H1 (cell line): ENCODE measurements around the gene ACO1. TPM values are rescaled to one million over a fixed set of nuclear protein-coding genes. Genes with fewer than 3 reads are reported as not detected.

Experiments
- BCL11A ChIP-seq, 2 experiments: IDR thresholded peaks; one replicate each; pipeline ENCODE4 v1.6.1; 2011; ENCODE audit warnings: low read depth in 2 of 2, low read length in 2 of 2, mild to moderate bottlenecking in 2 of 2
- CEBPB ChIP-seq: IDR thresholded peaks from 2 replicates; pipeline ENCODE4 v1.6.1; 2012; ENCODE audit warnings: low read depth, low read length
- CHD7 ChIP-seq: fragments of 300-600 bp; sonication (generic); IDR thresholded peaks from 2 replicates; pipeline ENCODE4 v1.7.1; 2012; ENCODE audit warnings: low read length, moderate library complexity, mild to moderate bottlenecking, inconsistent platforms; ENCODE audit not compliant: insufficient replicate concordance
- CTCF ChIP-seq, 3 experiments: IDR thresholded peaks; 1 replicate in 2 of 3; 2 replicates in 1 of 3; pipeline versions ENCODE4 v1.5.1 to v1.6.1; 2011; ENCODE audit warnings: low read length in 3 of 3, mild to moderate bottlenecking in 3 of 3, inconsistent platforms in 2 of 3, low read depth in 1 of 3, moderate library complexity in 1 of 3; ENCODE audit not compliant: insufficient read depth in 1 of 3; ENCODE audit errors: control extremely low read depth in 1 of 3
- GTF2F1 ChIP-seq: IDR thresholded peaks from 2 replicates; pipeline ENCODE4 v1.6.1; 2012; ENCODE audit warnings: low read depth, low read length, improper control_type of control experiment, borderline replicate concordance
- JUND ChIP-seq: IDR thresholded peaks from 2 replicates; pipeline ENCODE4 v1.6.1; 2011; ENCODE audit warnings: mild to moderate bottlenecking, improper control_type of control experiment, low read length
- MAX ChIP-seq: IDR thresholded peaks from 2 replicates; pipeline ENCODE4 v1.6.1; 2012; ENCODE audit warnings: inconsistent platforms
- RBBP5 ChIP-seq: IDR thresholded peaks from 2 replicates; pipeline ENCODE4 v1.7.1; 2012; ENCODE audit warnings: low read depth, mild to moderate bottlenecking, inconsistent platforms, low read length, moderate library complexity, borderline replicate concordance
- SP1 ChIP-seq: IDR thresholded peaks from 2 replicates; pipeline ENCODE4 v1.6.1; 2011; ENCODE audit warnings: low read depth, low read length
- polyA plus RNA-seq, 7 experiments: library from polyadenylated mRNA; depleted of rRNA in 3 of 7; stranded (reverse) in 5 of 7; unstranded in 2 of 7; fragments of >200 nt in 5 of 7; fragments of 200-250 nt in 2 of 7; gene quantifications; 1 replicate in 5 of 7; 2 replicates in 1 of 7; 4 replicates in 1 of 7; pipeline versions ENCODE4 v1.2.1 to v1.2.3, GENCODE V29; 2011 to 2013; ENCODE audit warnings: missing spikeins in 2 of 7, mixed read lengths in 2 of 7
- total RNA-seq: library from RNA; stranded (reverse); fragmentation: NEBNext Ultra II Directional; extraction: Animal tissue kit (Norgen Biotek cat#: 25700); gene quantifications from 2 replicates; pipeline ENCODE4 v1.2.1, GENCODE V29; 2021

The ACO1 gene
- total and polyA plus RNA-seq, 2 of the 8 experiments (the other 6 are each of a cell fraction or from before 2014, with no cell fraction given): 39.3 to 49.8 TPM

- no peak for TF ChIP-seq CHD7
- TF ChIP-seq MAX: no peak
- TF ChIP-seq JUND: no peak
- TF ChIP-seq SP1: no peak
- no peak for TF ChIP-seq BCL11A (IDR thresholded peaks at IDR 0.05; ENCODE audit: low read depth in 2 of 2, low read length in 2 of 2)
- no peak for TF ChIP-seq RBBP5
- TF ChIP-seq CEBPB: no peak
- no peak for TF ChIP-seq GTF2F1
- no peak for TF ChIP-seq CTCF (IDR thresholded peaks at IDR 0.05; ENCODE audit: control extremely low read depth in 1 of 3, insufficient read depth in 1 of 3, low read depth in 1 of 3, low read length in 3 of 3)
Observed at GRCh38 chr9:32490601-32491000, 106.2 kb downstream of the ACO1 start (continued).
